ENCODE measurements around the gene CRELD2. TPM values are rescaled to one million over a fixed set of nuclear protein-coding genes. Genes with fewer than 3 reads are reported as not detected.

CRELD2 gene
- total RNA-seq, 3 donors from 2014 or later = 27.6 to 57.6 (median 32.2) TPM

GRCh38 chr22:49914256-49914655 is 4.2 kb upstream of the CRELD2 start:
- Histone ChIP-seq H3K4me3 (no peak overlapping the region), H3K36me3 (ENCODE audit: low read depth) (no peaks in the 10 kb centered on the region), H3K9me3 (no peaks in the 10 kb centered on the region), H3K4me1 (ENCODE audit: low read depth) (peaks cover 16% of the 10 kb centered on the region)
- no peak for TF ChIP-seq CTCF (IDR thresholded peaks at IDR 0.05)
- intact Hi-C loops (cut with DNase I, micrococcal nuclease) = no loop called here
- peak in 1 of 3 donors; percentile 45 for DNase-seq
- ATAC-seq = no peak

DNA sequence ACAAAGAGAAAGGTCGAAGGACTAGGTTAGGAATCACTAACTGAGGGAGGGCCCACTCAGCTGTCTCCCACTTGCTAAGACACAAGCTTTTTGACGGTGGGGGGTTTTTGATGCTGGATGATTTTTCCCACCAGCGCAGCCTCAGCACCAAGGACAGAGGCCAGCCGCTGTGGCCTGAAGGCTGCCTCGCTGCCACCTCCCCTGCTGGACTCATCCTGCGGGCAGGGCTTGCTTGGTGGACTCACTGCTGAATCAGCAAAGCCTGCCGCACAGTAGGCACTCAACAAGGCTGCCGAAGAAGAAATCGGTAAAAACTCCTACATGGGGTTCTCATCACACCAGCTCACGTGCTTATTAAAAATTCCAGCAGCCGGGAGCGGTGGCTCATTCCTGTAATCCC is 2.8 kb upstream of the CRELD2 start:
- Histone ChIP-seq H3K9me3 (no peaks in the 10 kb centered on the region), H3K4me3 (no peak overlapping the region), H3K4me1 (ENCODE audit: low read depth) (peaks cover 23% of the 10 kb centered on the region), H3K36me3 (ENCODE audit: low read depth) (no peaks in the 10 kb centered on the region)
- intact Hi-C loops (cut with DNase I, micrococcal nuclease) = no loop called here
- TF ChIP-seq CTCF (IDR thresholded peaks at IDR 0.05) = no peak
- ATAC-seq (no peak), DNase-seq (peak in 1 of 3 donors; percentile 22)

- H3K4me1 ChIP-seq (ENCODE audit: low read depth) = peaks cover 23% of the 10 kb centered on the region
- ATAC-seq (no peak), DNase-seq (peak in 2 of 3 donors; percentile 35 to 56)
- H3K9me3 ChIP-seq = no peaks in the 10 kb centered on the region
- H3K36me3 ChIP-seq (ENCODE audit: low read depth) = no peaks in the 10 kb centered on the region
- TF ChIP-seq CTCF (IDR thresholded peaks at IDR 0.05) = no peak
- no peak overlapping the region for H3K4me3 ChIP-seq
- intact Hi-C loops (cut with DNase I, micrococcal nuclease) = no loop called here
Observed at GRCh38 chr22:49916831-49917230, 1.6 kb upstream of the CRELD2 start.

- no peak for TF ChIP-seq CTCF (IDR thresholded peaks at IDR 0.05)
- DNase-seq = peak in 2 of 3 donors; percentile 61 to 68
- Histone ChIP-seq H3K9me3 (no peaks in the 10 kb centered on the region), H3K4me3 (peak overlapping the region; percentile 67), H3K4me1 (ENCODE audit: low read depth) (peaks cover 23% of the 10 kb centered on the region), H3K36me3 (ENCODE audit: low read depth) (no peaks in the 10 kb centered on the region)
- intact Hi-C loops (cut with DNase I, micrococcal nuclease) = no loop called here
- ATAC-seq = no peak
Observed at GRCh38 chr22:49918911-49919881, 762 bp downstream of the CRELD2 start.

GRCh38 chr22:49920859-49921258 is 2.4 kb downstream of the CRELD2 start:
- peaks cover 23% of the 10 kb centered on the region for H3K4me1 ChIP-seq (ENCODE audit: low read depth)
- ATAC-seq (no peak), DNase-seq (peak in 1 of 3 donors; percentile 21)
- H3K4me3 ChIP-seq = no peak overlapping the region
- H3K36me3 ChIP-seq (ENCODE audit: low read depth) = no peaks in the 10 kb centered on the region
- intact Hi-C loops (cut with DNase I, micrococcal nuclease) = loop anchor here in 1 of 2 donors (10.0 kb wide), 1 partner anchor 146 kb away; no protein-coding TSS in a partner anchor
- no peaks in the 10 kb centered on the region for H3K9me3 ChIP-seq
- no peak for TF ChIP-seq CTCF (IDR thresholded peaks at IDR 0.05)

All from mucosa of descending colon (tissue), 3 donors.